HG02759 (cell line): ENCODE data around the gene CCDC154.

Source experiments
- ATAC-seq: cut with Tn5 transposase; IDR thresholded peaks from one replicate; pipeline ENCODE4 v1.9.1; 2021; ENCODE audit warnings: mild to moderate bottlenecking, moderate library complexity; ENCODE audit not compliant: unreplicated experiment

The CCDC154 gene

GRCh38 chr16:1425616-1426370 is 18.6 kb downstream of the CCDC154 start:
- ATAC-seq: no peak

GRCh38 chr16:1424028-1424427 is 20.3 kb downstream of the CCDC154 start:
- ATAC-seq: no peak

- no peak for ATAC-seq
Observed at GRCh38 chr16:1422076-1422475, 22.3 kb downstream of the CCDC154 start.

GRCh38 chr16:1420111-1420539 is 24.2 kb downstream of the CCDC154 start:
- ATAC-seq: peak; percentile 3

GRCh38 chr16:1416521-1416941 is 27.8 kb downstream of the CCDC154 start:
- ATAC-seq: no peak

GRCh38 chr16:1414532-1415260 is 29.7 kb downstream of the CCDC154 start, which contains the start of gene UNKL:
TSS of gene UNKL (minus strand) at chr16:1414704. CDS start at chr16:1414691, 13 bp downstream.
- peak; percentile 66 for ATAC-seq

- ATAC-seq: peak; percentile 49
Observed at GRCh38 chr16:1413684-1414531, 30.4 kb downstream of the CCDC154 start.

GRCh38 chr16:1412847-1413246 is 31.5 kb downstream of the CCDC154 start:
- no peak for ATAC-seq

- ATAC-seq: peak; percentile 86
Observed at GRCh38 chr16:1408171-1408837, 36.1 kb downstream of the CCDC154 start.

- peak; percentile 9 for ATAC-seq
Observed at GRCh38 chr16:1407753-1408152, 36.6 kb downstream of the CCDC154 start.

GRCh38 chr16:1403733-1404132 is 40.6 kb downstream of the CCDC154 start:
- no peak for ATAC-seq

GRCh38 chr16:1403036-1403435 is 41.3 kb downstream of the CCDC154 start:
- ATAC-seq: no peak

GRCh38 chr16:1401758-1402154 is 42.6 kb downstream of the CCDC154 start:
- ATAC-seq: no peak

GRCh38 chr16:1401061-1401757 is 43.1 kb downstream of the CCDC154 start:
- no peak for ATAC-seq

- no peak for ATAC-seq
Observed at GRCh38 chr16:1398826-1399581, 45.4 kb downstream of the CCDC154 start.

- ATAC-seq: no peak
Observed at GRCh38 chr16:1398351-1398750, 46.0 kb downstream of the CCDC154 start.

- ATAC-seq: no peak
Observed at GRCh38 chr16:1397779-1398178, 46.6 kb downstream of the CCDC154 start.

GRCh38 chr16:1395444-1396031 is 48.8 kb downstream of the CCDC154 start:
- no peak for ATAC-seq

- no peak for ATAC-seq
Observed at GRCh38 chr16:1394367-1394951, 49.9 kb downstream of the CCDC154 start.
